ENCODE data around the gene SIPA1.

GRCh38 chr11:65598258-65598699, 39.6 kb upstream of the SIPA1 start:
- TF ChIP-seq CTCF (IDR thresholded peaks at IDR 0.05) (no peak), EP300 (IDR thresholded peaks at IDR 0.05; ENCODE audit: low read depth) (no peak), POLR2AphosphoS5 (IDR thresholded peaks at IDR 0.05) (no peak), POLR2A (IDR thresholded peaks at IDR 0.05) (no peak)

Measured in transverse colon (tissue), 4 donors.